Uterus (tissue), 4 donors: ENCODE results near the gene UBC. TPM values are rescaled to one million over a fixed set of nuclear protein-coding genes. Genes with fewer than 3 reads are reported as not detected.

Experiments
- DNase-seq, 2 donors: peaks; one replicate each; pipeline ENCODE4 v3.0.0-alpha.2; 2019 to 2020
- H3K27ac ChIP-seq, 2 donors: fragments of 200-600 bp; sonication (generic); 1 replicate in 1 of 2; 2 replicates in 1 of 2; pipeline ENCODE4 v1.5.1; 2016 to 2018
- H3K27me3 ChIP-seq, 2 donors: fragments of 200-600 bp; sonication (generic); one replicate each; pipeline ENCODE4 v1.5.1; 2018 to 2019; ENCODE audit warnings: control low read depth in 1 of 2
- H3K36me3 ChIP-seq, 2 donors: fragments of 200-600 bp; sonication (generic); one replicate each; pipeline ENCODE4 v1.5.1; 2019; ENCODE audit warnings: control low read depth in 1 of 2
- H3K4me1 ChIP-seq, 2 donors: fragments of 200-600 bp; sonication (generic); one replicate each; pipeline ENCODE4 v1.5.1; 2018 to 2019; ENCODE audit warnings: control low read depth in 1 of 2
- H3K4me3 ChIP-seq, 2 donors: fragments of 200-600 bp; sonication (generic); 1 replicate in 1 of 2; 2 replicates in 1 of 2; pipeline ENCODE4 v1.5.1; 2018 to 2019; ENCODE audit warnings: mild to moderate bottlenecking in 1 of 2
- H3K9me3 ChIP-seq, 2 donors: fragments of 200-600 bp; sonication (generic); one replicate each; pipeline ENCODE4 v1.5.1; 2019; ENCODE audit warnings: control low read depth in 1 of 2
- POLR2A ChIP-seq, 2 donors: fragments of 450-650 bp; IDR thresholded peaks; one replicate each; pipeline ENCODE4 v1.6.1; 2016; ENCODE audit warnings: antibody characterized with exemption in 2 of 2, mild to moderate bottlenecking in 1 of 2, moderate library complexity in 1 of 2
- intact Hi-C: fragments of 100-400 bp; cut with DNase I; formaldehyde crosslinking; loops from one replicate; pipeline ENCODE4 v1.15.1; 2023; ENCODE audit warnings: low total_unique reads
- total RNA-seq, 4 donors: library from RNA; depleted of rRNA in 3 of 4; stranded (reverse); fragments of >200 nt in 3 of 4; gene quantifications; one replicate each; pipeline versions ENCODE4 v1.1.0 to v1.2.4, GENCODE V29; 2014 to 2023
- TF ChIP-seq, protein P1 (sequence below), 4 experiments: fragments of 200-600 bp in 2 of 4; fragments of 450-650 bp in 2 of 4; sonication (generic) in 2 of 4; IDR thresholded peaks; one replicate each; pipeline ENCODE4 v1.5.1; 2016 to 2019; ENCODE audit warnings: antibody characterized with exemption in 4 of 4, mild to moderate bottlenecking in 2 of 4, moderate library complexity in 1 of 4
- donor health status: DM: yes; HTN: yes; CAD: no.

The UBC gene
- total RNA-seq, 4 donors from 2014 or later, result 821 to 1,719 (median 1,034) TPM

DNA sequence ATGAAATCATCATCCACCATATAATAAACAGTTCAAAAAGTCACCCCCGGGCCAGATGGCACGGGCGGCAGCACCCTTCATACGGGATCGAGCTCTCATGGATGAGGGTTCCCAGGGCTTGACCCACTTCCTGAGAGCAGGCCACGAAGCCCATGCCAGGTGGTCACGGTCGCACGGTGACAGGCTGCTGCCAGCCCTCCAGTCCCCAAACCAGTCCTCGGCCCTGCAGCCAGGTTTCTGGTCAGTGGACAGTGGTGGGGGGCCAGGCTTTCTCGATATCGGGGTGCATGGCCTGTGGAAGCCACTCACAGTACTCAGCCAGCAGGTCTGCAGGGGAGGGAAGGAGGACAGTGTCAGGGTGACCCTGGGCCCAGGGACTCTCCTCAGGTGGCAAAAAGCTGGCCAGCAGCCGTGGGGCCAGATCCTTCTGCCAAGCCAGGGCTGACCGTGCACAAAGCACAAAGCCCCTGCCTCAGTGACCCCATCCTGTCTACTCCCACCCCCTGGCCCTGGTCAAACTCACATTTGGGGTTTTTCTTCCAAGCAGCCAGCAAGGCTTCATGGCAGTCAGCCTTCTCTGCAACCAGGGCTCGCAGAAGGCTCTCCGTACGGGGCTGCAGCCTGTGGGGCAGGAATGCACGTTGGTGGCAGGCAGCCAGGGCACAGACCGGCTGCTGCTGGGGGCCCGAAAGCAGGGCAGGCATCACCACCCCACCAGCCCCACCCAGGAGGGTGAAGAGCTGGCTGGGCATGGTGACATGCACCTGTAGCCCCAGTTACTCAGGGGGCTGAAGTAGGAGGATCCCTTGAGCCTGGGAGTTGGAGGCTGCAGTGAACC is 33.3 kb upstream of the UBC start:
- no peak for TF ChIP-seq POLR2A (IDR thresholded peaks at IDR 0.05)
- no peaks in the 10 kb centered on the region for H3K9me3 ChIP-seq
- intact Hi-C loops, result no loop called here
- H3K4me3 ChIP-seq, result no peak overlapping the region
- H3K27ac ChIP-seq, result no peak overlapping the region
- no peaks in the 10 kb centered on the region for H3K4me1 ChIP-seq
- no peak for DNase-seq
- no peaks in the 10 kb centered on the region for H3K27me3 ChIP-seq
- H3K36me3 ChIP-seq, result no peaks in the 10 kb centered on the region

DNA sequence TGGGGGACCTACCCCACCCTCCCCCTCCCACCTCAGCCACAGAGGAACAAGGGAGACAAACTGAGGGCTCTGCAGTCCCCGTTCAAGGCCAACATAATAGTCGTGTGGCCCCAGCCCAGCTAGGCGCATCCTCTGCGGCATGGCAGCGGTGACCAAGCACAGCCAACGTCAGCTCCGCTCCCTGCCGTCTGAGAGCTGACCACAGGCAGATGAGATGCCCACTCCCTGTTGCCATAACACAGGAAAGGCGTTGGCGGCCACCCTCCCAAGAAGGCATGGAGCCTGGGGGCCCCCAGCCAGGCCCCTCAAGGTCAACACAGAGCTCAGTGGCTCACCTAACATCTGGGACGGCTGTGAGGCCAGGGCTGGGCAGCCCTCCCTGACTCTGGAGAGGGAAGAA is 32.6 kb upstream of the UBC start:
- Histone ChIP-seq H3K36me3 (no peaks in the 10 kb centered on the region), H3K4me3 (no peak overlapping the region), H3K9me3 (no peaks in the 10 kb centered on the region), H3K27ac (no peak overlapping the region), H3K27me3 (no peaks in the 10 kb centered on the region), H3K4me1 (no peaks in the 10 kb centered on the region)
- no peak for DNase-seq
- no peak for TF ChIP-seq POLR2A (IDR thresholded peaks at IDR 0.05)
- TF ChIP-seq, protein P1, sequence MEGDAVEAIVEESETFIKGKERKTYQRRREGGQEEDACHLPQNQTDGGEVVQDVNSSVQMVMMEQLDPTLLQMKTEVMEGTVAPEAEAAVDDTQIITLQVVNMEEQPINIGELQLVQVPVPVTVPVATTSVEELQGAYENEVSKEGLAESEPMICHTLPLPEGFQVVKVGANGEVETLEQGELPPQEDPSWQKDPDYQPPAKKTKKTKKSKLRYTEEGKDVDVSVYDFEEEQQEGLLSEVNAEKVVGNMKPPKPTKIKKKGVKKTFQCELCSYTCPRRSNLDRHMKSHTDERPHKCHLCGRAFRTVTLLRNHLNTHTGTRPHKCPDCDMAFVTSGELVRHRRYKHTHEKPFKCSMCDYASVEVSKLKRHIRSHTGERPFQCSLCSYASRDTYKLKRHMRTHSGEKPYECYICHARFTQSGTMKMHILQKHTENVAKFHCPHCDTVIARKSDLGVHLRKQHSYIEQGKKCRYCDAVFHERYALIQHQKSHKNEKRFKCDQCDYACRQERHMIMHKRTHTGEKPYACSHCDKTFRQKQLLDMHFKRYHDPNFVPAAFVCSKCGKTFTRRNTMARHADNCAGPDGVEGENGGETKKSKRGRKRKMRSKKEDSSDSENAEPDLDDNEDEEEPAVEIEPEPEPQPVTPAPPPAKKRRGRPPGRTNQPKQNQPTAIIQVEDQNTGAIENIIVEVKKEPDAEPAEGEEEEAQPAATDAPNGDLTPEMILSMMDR (IDR thresholded peaks at IDR 0.05), result no peak
- intact Hi-C loops, result no loop called here

DNA sequence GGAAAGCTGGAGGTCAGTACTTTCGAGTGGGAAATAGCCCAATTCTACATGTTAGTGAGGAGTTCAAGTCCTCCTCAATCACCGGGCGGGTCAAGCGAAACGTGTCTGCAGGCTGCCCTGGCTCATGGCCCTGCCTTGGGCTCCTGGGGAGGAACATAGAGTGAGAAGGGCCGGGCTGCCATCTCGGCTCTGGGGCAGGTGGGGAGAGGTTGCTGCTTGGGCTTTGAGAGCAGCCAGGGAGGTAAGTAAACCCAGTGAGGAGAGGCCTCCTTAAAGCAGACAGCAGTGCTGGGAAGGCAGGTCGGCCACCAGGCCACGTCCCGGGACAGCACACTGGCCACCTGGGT is 32.0 kb upstream of the UBC start:
- H3K4me3 ChIP-seq, result no peak overlapping the region
- no peaks in the 10 kb centered on the region for H3K4me1 ChIP-seq
- H3K36me3 ChIP-seq, result no peaks in the 10 kb centered on the region
- intact Hi-C loops, result no loop called here
- TF ChIP-seq, protein P1 (IDR thresholded peaks at IDR 0.05), result no peak
- no peak for TF ChIP-seq POLR2A (IDR thresholded peaks at IDR 0.05)
- no peak for DNase-seq
- H3K27me3 ChIP-seq, result no peaks in the 10 kb centered on the region
- H3K9me3 ChIP-seq, result no peaks in the 10 kb centered on the region
- no peak overlapping the region for H3K27ac ChIP-seq

DNA sequence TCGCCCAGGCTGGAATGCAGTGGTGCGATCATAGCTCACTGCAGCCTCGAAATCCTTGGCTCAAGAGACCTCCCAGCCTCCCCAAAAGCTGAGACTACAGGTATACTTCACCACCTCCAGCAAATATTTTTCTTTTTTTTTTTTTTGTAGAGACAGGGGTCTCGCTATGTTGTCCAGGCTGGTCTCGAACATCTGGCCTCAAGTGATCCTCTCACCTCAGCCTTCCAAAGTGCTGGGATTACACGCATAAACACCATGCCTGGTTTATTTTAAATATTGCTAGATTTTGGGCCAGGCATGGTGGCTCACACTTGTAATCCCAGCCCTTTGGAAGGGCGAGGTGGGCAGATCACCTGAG is 26.7 kb upstream of the UBC start:
- intact Hi-C loops, result no loop called here
- H3K4me3 ChIP-seq, result no peak overlapping the region

DNA sequence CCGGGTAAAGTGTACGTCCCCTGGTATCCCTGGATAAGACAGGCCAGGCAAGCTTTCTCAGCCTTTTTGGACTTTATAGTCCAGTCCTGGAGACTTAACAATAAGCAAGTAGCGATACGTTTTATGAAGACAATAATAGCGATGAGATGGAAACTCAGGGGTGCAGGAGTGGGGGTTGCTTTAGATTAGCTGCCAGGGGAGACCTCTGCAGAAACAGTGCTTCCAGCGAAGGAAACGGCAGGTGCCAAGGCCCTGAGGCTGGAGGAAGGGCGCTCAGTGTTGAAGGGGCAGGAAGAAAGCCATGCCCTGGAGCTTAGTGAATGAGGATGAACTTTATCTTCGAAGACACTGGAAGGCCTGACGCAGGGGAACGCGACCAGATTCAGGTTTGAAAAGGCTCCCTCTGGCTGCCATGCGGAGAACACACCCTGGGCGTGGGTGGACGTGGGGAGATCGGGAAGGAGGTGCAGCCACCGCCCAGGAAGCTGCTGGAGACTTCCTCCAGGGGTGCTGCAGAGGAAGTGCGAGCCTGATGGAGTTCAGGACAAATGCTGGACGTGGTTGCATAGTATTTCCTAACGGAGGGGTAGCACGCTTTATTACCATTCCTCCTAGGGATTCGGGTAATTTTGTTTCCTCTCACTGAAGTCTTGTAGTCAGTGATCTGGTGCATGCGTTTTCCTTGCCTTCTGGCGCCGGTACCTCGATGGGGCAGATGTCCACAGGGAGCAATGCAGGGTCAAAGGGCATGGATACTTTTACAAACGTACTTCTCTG is 26.1 kb upstream of the UBC start:
- Histone ChIP-seq H3K27me3 (no peaks in the 10 kb centered on the region), H3K9me3 (no peaks in the 10 kb centered on the region), H3K4me3 (peak overlapping the region; percentile 47 to 58), H3K27ac (peak overlapping the region; percentile 94 to 99), H3K4me1 (no peaks in the 10 kb centered on the region), H3K36me3 (no peaks in the 10 kb centered on the region)
- intact Hi-C loops, result no loop called here
- peak; percentile 19 to 58 for TF ChIP-seq POLR2A (IDR thresholded peaks at IDR 0.05)
- TF ChIP-seq, protein P1 (IDR thresholded peaks at IDR 0.05), result peak; percentile 87 to 96 (median 94)
- peak; percentile 91 to 94 for DNase-seq

More for the DNA sequence above, 26.7 kb upstream of the UBC start:
- H3K27ac ChIP-seq, result peak overlapping the region; percentile 94 to 99
- TF ChIP-seq, protein P1 (IDR thresholded peaks at IDR 0.05), result no peak
- TF ChIP-seq POLR2A (IDR thresholded peaks at IDR 0.05), result no peak
- H3K9me3 ChIP-seq, result no peaks in the 10 kb centered on the region
- no peaks in the 10 kb centered on the region for H3K36me3 ChIP-seq
- no peak for DNase-seq
- no peaks in the 10 kb centered on the region for H3K27me3 ChIP-seq
- H3K4me1 ChIP-seq, result no peaks in the 10 kb centered on the region
